Measurements from ENCODE around the gene IL6. TPM values are rescaled to one million over a fixed set of nuclear protein-coding genes. Genes with fewer than 3 reads are reported as not detected.

Gene IL6
- polyA plus RNA-seq, 4 donors, result 4.9 TPM; not detected in 3

GRCh38 chr7:22726345-22726906 lies 574 bp upstream of the IL6 start:
- no peak for DNase-seq (ENCODE audit: low read depth in 4 of 4, low spot score in 3 of 4)

- DNase-seq (ENCODE audit: low read depth in 4 of 4, low spot score in 3 of 4), result no peak
Measured at GRCh38 chr7:22727714-22728035, 675 bp downstream of the IL6 start.

GRCh38 chr7:22728401-22729029 lies 1.5 kb downstream of the IL6 start:
- DNase-seq (ENCODE audit: low read depth in 4 of 4, low spot score in 3 of 4), result no peak

GRCh38 chr7:22729180-22729825 lies 2.3 kb downstream of the IL6 start:
- no peak for DNase-seq (ENCODE audit: low read depth in 4 of 4, low spot score in 3 of 4)

GRCh38 chr7:22730066-22730710 lies 3.2 kb downstream of the IL6 start:
- DNase-seq (ENCODE audit: low read depth in 4 of 4, low spot score in 3 of 4), result no peak

GRCh38 chr7:22730921-22731654 lies 4.1 kb downstream of the IL6 start:
- no peak for DNase-seq (ENCODE audit: low read depth in 4 of 4, low spot score in 3 of 4)

GRCh38 chr7:22731766-22732165 lies 4.8 kb downstream of the IL6 start:
- no peak for DNase-seq (ENCODE audit: low read depth in 4 of 4, low spot score in 3 of 4)

- no peak for DNase-seq (ENCODE audit: low read depth in 4 of 4, low spot score in 3 of 4)
Measured at GRCh38 chr7:22732556-22733126, 5.6 kb downstream of the IL6 start.

- DNase-seq (ENCODE audit: low read depth in 4 of 4, low spot score in 3 of 4), result no peak
Measured at GRCh38 chr7:22733761-22734160, 6.8 kb downstream of the IL6 start.

GRCh38 chr7:22743014-22743413 lies 16.0 kb downstream of the IL6 start:
- DNase-seq (ENCODE audit: low read depth in 4 of 4, low spot score in 3 of 4), result no peak

- no peak for DNase-seq (ENCODE audit: low read depth in 4 of 4, low spot score in 3 of 4)
Measured at GRCh38 chr7:22751341-22751740, 24.3 kb downstream of the IL6 start.

GRCh38 chr7:22757338-22757994 lies 30.5 kb downstream of the IL6 start:
- DNase-seq (ENCODE audit: low read depth in 4 of 4, low spot score in 3 of 4), result no peak

GRCh38 chr7:22758576-22758975 lies 31.6 kb downstream of the IL6 start:
- DNase-seq (ENCODE audit: low read depth in 4 of 4, low spot score in 3 of 4), result no peak

GRCh38 chr7:22759721-22760120 lies 32.7 kb downstream of the IL6 start:
- DNase-seq (ENCODE audit: low read depth in 4 of 4, low spot score in 3 of 4), result no peak

- no peak for DNase-seq (ENCODE audit: low read depth in 4 of 4, low spot score in 3 of 4)
Measured at GRCh38 chr7:22762866-22763265, 35.9 kb downstream of the IL6 start.

GRCh38 chr7:22765609-22766008 lies 38.6 kb downstream of the IL6 start:
- DNase-seq (ENCODE audit: low read depth in 4 of 4, low spot score in 3 of 4), result no peak

GRCh38 chr7:22771194-22771871 lies 44.3 kb downstream of the IL6 start:
- no peak for DNase-seq (ENCODE audit: low read depth in 4 of 4, low spot score in 3 of 4)

GRCh38 chr7:22771872-22772228 lies 44.9 kb downstream of the IL6 start:
- no peak for DNase-seq (ENCODE audit: low read depth in 4 of 4, low spot score in 3 of 4)

- DNase-seq (ENCODE audit: low read depth in 4 of 4, low spot score in 3 of 4), result no peak
Measured at GRCh38 chr7:22772885-22773284, 45.9 kb downstream of the IL6 start.

- DNase-seq (ENCODE audit: low read depth in 4 of 4, low spot score in 3 of 4), result no peak
Measured at GRCh38 chr7:22776964-22777363, 50.0 kb downstream of the IL6 start.

Measured in left renal pelvis (tissue), 4 donors.